Panc1 (cell line): Measurements from ENCODE around the gene TACC2. TPM values are rescaled to one million over a fixed set of nuclear protein-coding genes. Genes with fewer than 3 reads are reported as not detected.

Experiments
- ATAC-seq: fragments of 200-7000 bp; cut with Tn5 transposase; 2 replicates; pipeline ENCODE4 v1.9.1; 2020; ENCODE audit warnings: mild to moderate bottlenecking, moderate library complexity
- BruUV-seq: library from RNA; stranded (reverse); fragments of 400-500 nt; replicated peaks from 2 replicates; lab custom pipeline; 2021; lab: Mats Ljungman, UMichigan
- CTCF ChIA-PET: fragments of 300-600 bp; sonication (Branson Sonifier 250); formaldehyde crosslinking; loops from one replicate; lab custom pipeline; 2022; ENCODE audit warnings: antibody characterized with exemption; lab: Charles Lee
- POLR2A ChIA-PET: fragments of 300-600 bp; sonication (Branson Sonifier 250); formaldehyde crosslinking; loops from one replicate; lab custom pipeline; 2022; ENCODE audit warnings: antibody characterized with exemption; lab: Charles Lee
- DNase-seq: peaks from one replicate; pipeline ENCODE4 v3.0.0-alpha.2; 2010; ENCODE audit warnings: low read depth, low spot score
- H3K27ac ChIP-seq: 2 replicates; pipeline ENCODE4 v1.5.1; 2011; ENCODE audit warnings: mild to moderate bottlenecking, low read length, inconsistent platforms
- H3K27me3 ChIP-seq: fragments of 200-500 bp; sonication (Bioruptor generic); 2 replicates; pipeline ENCODE4 v1.6.0; 2014; ENCODE audit warnings: low read length, inconsistent platforms; ENCODE audit not compliant: control insufficient read depth, insufficient read depth
- H3K36me3 ChIP-seq: fragments of 200-500 bp; sonication (Bioruptor generic); 2 replicates; pipeline ENCODE4 v1.5.1; 2014; ENCODE audit warnings: inconsistent platforms, mild to moderate bottlenecking, low read length, moderate library complexity; ENCODE audit not compliant: control insufficient read depth, insufficient read depth
- H3K4me1 ChIP-seq: 2 replicates; pipeline ENCODE4 v1.5.1; 2011; ENCODE audit warnings: inconsistent platforms, mild to moderate bottlenecking, low read length, moderate library complexity; ENCODE audit not compliant: control insufficient read depth, insufficient read depth
- H3K4me3 ChIP-seq, 2 experiments: 2 replicates each; pipeline ENCODE4 v1.5.1; 2011 to 2012; ENCODE audit warnings: low read depth in 2 of 2, low read length in 2 of 2, mild to moderate bottlenecking in 2 of 2, inconsistent platforms in 1 of 2, moderate library complexity in 1 of 2
- H3K9me3 ChIP-seq: fragments of 200-500 bp; sonication (Bioruptor generic); 2 replicates; pipeline ENCODE4 v1.5.1; 2014; ENCODE audit warnings: low read depth, mild to moderate bottlenecking, inconsistent platforms, low read length, moderate library complexity; ENCODE audit not compliant: control insufficient read depth, insufficient read depth
- POLR2AphosphoS5 ChIP-seq: IDR thresholded peaks from 2 replicates; pipeline ENCODE4 v1.6.1; 2012; ENCODE audit warnings: mild to moderate bottlenecking, low read depth, low read length, moderate library complexity
- SIN3A ChIP-seq: IDR thresholded peaks from 2 replicates; pipeline ENCODE4 v1.6.1; 2012; ENCODE audit warnings: low read depth, mild to moderate bottlenecking, low read length, moderate library complexity, borderline replicate concordance; ENCODE audit not compliant: insufficient read depth
- TCF7L2 ChIP-seq: IDR thresholded peaks from 2 replicates; pipeline ENCODE4 v1.6.1; 2011; ENCODE audit warnings: mild to moderate bottlenecking, low read depth, low read length, inconsistent platforms
- in situ Hi-C: cut with HindIII; loops from 2 replicates; pipeline ENCODE4 v1.10.0; 2016; ENCODE audit warnings: low sequenced_read_pairs, low pct_unique_long_range_greater_than_20kb
- intact Hi-C: fragments of 100-400 bp; cut with micrococcal nuclease; formaldehyde crosslinking; loops from one replicate; pipeline ENCODE4 v1.10.0; 2022; ENCODE audit not compliant: unreplicated experiment
- total RNA-seq: library from RNA; stranded (reverse); gene quantifications from one replicate; pipeline ENCODE4 v1.2.1, GENCODE V29; 2021; ENCODE audit not compliant: unreplicated experiment
- TF ChIP-seq, protein P1 (sequence below), 2 experiments: IDR thresholded peaks; 2 replicates each; pipeline ENCODE4 v1.6.1; 2011 to 2012; ENCODE audit warnings: low read depth in 2 of 2, control low read depth in 1 of 2, low read length in 1 of 2, mild to moderate bottlenecking in 1 of 2, moderate library complexity in 1 of 2; ENCODE audit not compliant: insufficient read depth in 1 of 2
- TF ChIP-seq, protein P2 (sequence below): fragments of 450-650 bp; IDR thresholded peaks from 2 replicates; pipeline ENCODE4 v1.5.1; 2017; ENCODE audit warnings: mild to moderate bottlenecking

Gene TACC2
- total RNA-seq, 1 experiment from 2014 or later, result 133 TPM

DNA sequence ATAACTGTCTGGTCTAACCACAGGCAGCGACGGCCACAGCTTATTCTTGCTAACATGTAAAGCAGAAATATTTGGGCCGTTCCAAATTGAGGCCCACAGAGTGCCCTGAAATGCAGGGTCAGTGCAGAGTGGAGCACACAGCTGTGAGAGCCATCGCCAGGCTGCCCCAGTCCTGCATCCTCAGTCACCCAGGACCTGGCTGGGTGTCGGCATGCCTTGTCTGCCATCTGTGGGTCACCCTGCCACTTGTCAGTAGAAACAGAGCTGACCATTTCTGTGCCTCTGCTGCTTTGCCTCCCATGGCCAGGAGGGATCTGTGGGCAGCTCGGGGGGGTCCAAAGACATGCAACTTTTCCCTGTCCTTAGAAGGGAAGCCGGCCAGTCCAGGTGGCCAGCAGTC is 224.8 kb downstream of the TACC2 start:
- intact Hi-C loops (no loop called here), in situ Hi-C loops (no loop called here)
- Histone ChIP-seq H3K4me3 (no peak overlapping the region), H3K4me1 (no peaks in the 10 kb centered on the region), H3K27me3 (no peaks in the 10 kb centered on the region), H3K9me3 (no peaks in the 10 kb centered on the region), H3K27ac (no peak overlapping the region), H3K36me3 (peaks cover 10% of the 10 kb centered on the region)
- ChIA-PET POLR2A (no interaction called here), CTCF (interaction anchor here (0.6 kb wide), 1 partner anchor 208 kb away, joined by 8 read pairs; no protein-coding TSS in a partner anchor)
- ATAC-seq (no peak), DNase-seq (no peak)
- no peak for TF ChIP-seq POLR2AphosphoS5
- TF ChIP-seq SIN3A, result no peak
- TF ChIP-seq, protein P1, sequence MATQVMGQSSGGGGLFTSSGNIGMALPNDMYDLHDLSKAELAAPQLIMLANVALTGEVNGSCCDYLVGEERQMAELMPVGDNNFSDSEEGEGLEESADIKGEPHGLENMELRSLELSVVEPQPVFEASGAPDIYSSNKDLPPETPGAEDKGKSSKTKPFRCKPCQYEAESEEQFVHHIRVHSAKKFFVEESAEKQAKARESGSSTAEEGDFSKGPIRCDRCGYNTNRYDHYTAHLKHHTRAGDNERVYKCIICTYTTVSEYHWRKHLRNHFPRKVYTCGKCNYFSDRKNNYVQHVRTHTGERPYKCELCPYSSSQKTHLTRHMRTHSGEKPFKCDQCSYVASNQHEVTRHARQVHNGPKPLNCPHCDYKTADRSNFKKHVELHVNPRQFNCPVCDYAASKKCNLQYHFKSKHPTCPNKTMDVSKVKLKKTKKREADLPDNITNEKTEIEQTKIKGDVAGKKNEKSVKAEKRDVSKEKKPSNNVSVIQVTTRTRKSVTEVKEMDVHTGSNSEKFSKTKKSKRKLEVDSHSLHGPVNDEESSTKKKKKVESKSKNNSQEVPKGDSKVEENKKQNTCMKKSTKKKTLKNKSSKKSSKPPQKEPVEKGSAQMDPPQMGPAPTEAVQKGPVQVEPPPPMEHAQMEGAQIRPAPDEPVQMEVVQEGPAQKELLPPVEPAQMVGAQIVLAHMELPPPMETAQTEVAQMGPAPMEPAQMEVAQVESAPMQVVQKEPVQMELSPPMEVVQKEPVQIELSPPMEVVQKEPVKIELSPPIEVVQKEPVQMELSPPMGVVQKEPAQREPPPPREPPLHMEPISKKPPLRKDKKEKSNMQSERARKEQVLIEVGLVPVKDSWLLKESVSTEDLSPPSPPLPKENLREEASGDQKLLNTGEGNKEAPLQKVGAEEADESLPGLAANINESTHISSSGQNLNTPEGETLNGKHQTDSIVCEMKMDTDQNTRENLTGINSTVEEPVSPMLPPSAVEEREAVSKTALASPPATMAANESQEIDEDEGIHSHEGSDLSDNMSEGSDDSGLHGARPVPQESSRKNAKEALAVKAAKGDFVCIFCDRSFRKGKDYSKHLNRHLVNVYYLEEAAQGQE (IDR thresholded peaks at IDR 0.05; ENCODE audit: insufficient read depth in 1 of 2, low read depth in 2 of 2, low read length in 1 of 2), result no peak
- TF ChIP-seq, protein P2, sequence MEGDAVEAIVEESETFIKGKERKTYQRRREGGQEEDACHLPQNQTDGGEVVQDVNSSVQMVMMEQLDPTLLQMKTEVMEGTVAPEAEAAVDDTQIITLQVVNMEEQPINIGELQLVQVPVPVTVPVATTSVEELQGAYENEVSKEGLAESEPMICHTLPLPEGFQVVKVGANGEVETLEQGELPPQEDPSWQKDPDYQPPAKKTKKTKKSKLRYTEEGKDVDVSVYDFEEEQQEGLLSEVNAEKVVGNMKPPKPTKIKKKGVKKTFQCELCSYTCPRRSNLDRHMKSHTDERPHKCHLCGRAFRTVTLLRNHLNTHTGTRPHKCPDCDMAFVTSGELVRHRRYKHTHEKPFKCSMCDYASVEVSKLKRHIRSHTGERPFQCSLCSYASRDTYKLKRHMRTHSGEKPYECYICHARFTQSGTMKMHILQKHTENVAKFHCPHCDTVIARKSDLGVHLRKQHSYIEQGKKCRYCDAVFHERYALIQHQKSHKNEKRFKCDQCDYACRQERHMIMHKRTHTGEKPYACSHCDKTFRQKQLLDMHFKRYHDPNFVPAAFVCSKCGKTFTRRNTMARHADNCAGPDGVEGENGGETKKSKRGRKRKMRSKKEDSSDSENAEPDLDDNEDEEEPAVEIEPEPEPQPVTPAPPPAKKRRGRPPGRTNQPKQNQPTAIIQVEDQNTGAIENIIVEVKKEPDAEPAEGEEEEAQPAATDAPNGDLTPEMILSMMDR, result no peak
- no peak for TF ChIP-seq TCF7L2
- BruUV-seq, result no TSS peak

DNA sequence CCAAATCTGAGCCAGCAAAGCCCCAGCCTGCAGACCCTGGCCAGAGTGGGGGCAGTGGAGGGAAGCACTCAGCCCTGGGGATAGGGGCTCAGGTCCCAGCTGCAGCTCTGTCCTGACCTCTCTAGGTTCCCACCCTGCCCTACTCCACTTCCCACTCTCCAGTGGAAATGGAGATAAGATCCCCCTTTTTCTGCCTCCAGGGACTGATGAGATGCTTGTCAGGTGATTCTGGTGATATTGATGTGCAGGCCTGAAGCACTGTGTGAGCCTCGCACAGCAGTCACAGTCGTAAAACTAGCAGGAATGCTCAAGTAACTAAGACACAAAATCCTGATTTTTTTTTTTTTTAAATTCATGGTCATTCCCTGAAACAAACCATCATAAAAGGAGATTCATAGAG is 227.1 kb downstream of the TACC2 start:
- H3K27me3 ChIP-seq, result no peaks in the 10 kb centered on the region
- peaks cover 18% of the 10 kb centered on the region for H3K36me3 ChIP-seq
- no peak overlapping the region for H3K27ac ChIP-seq
- intact Hi-C loops, result no loop called here
- no peak overlapping the region for H3K4me3 ChIP-seq
- no peak for TF ChIP-seq TCF7L2
- TF ChIP-seq, protein P2, result no peak
- no peak for TF ChIP-seq POLR2AphosphoS5
- TF ChIP-seq, protein P1 (IDR thresholded peaks at IDR 0.05; ENCODE audit: insufficient read depth in 1 of 2, low read depth in 2 of 2, low read length in 1 of 2), result no peak
- TF ChIP-seq SIN3A, result no peak
- ChIA-PET POLR2A (no interaction called here), CTCF (no interaction called here)
- DNase-seq (no peak), ATAC-seq (no peak)
- no TSS peak for BruUV-seq
- no peaks in the 10 kb centered on the region for H3K4me1 ChIP-seq
- in situ Hi-C loops, result no loop called here
- no peaks in the 10 kb centered on the region for H3K9me3 ChIP-seq
